ENCODE measurements around the gene ELP2.
"Not testable (repeated sequence)": the region's sequence is repeated elsewhere in the genome, so short reads cannot be mapped to it uniquely, and the experiment has no call there.

ELP2 gene

GRCh38 chr18:36129300-36130038, at the start of gene ELP2, which contains the start of gene SLC39A6:
ELP2 (plus strand) TSS chr18:36129899; CDS start chr18:36129934, 35 bp downstream.
SLC39A6 (minus strand) TSS chr18:36129340; CDS start chr18:36127007, 2,333 bp downstream.
- Mint-ChIP-seq H3K4me3 (peak within 1 kb of the TSS; percentile 90), H3K27ac (peak within 1 kb of the TSS; percentile 94), H3K27me3 (no peaks in the 10 kb centered on the region), H3K9me3 (no peaks in the 10 kb centered on the region), H3K36me3 (peaks cover 5% of the 10 kb centered on the region), H3K4me1 (peaks cover 63% of the 10 kb centered on the region)

- H3K4me3 Mint-ChIP-seq, H3K27me3 Mint-ChIP-seq, H3K27ac Mint-ChIP-seq: not testable (repeated sequence)
These were observed 48.6 kb upstream of the ELP2 start for GRCh38 chr18:36081118-36081517.

GRCh38 chr18:36083729-36084128, 46.0 kb upstream of the ELP2 start:
- Mint-ChIP-seq H3K9me3 (peaks cover 16% of the 10 kb centered on the region), H3K4me3 (no peak overlapping the region), H3K27me3 (no peaks in the 10 kb centered on the region), H3K4me1 (no peaks in the 10 kb centered on the region), H3K36me3 (peaks cover 5% of the 10 kb centered on the region), H3K27ac (no peak overlapping the region)

More at GRCh38 chr18:36081118-36081517, 48.6 kb upstream of the ELP2 start:
- not testable (repeated sequence) for H3K36me3 Mint-ChIP-seq, H3K4me1 Mint-ChIP-seq
- H3K9me3 Mint-ChIP-seq, result peaks cover 16% of the 10 kb centered on the region

GRCh38 chr18:36085195-36085594, 44.5 kb upstream of the ELP2 start:
- no peaks in the 10 kb centered on the region for H3K27me3 Mint-ChIP-seq
- peaks cover 16% of the 10 kb centered on the region for H3K9me3 Mint-ChIP-seq
- H3K36me3 Mint-ChIP-seq, result peaks cover 5% of the 10 kb centered on the region
- H3K4me3 Mint-ChIP-seq, result no peak overlapping the region
- no peaks in the 10 kb centered on the region for H3K4me1 Mint-ChIP-seq
- no peak overlapping the region for H3K27ac Mint-ChIP-seq

- Mint-ChIP-seq H3K27ac (no peak overlapping the region), H3K9me3 (peaks cover 6% of the 10 kb centered on the region), H3K36me3 (no peaks in the 10 kb centered on the region), H3K27me3 (no peaks in the 10 kb centered on the region), H3K4me1 (no peaks in the 10 kb centered on the region), H3K4me3 (no peak overlapping the region)
These were observed 43.5 kb upstream of the ELP2 start for GRCh38 chr18:36086186-36086585.

GRCh38 chr18:36088256-36088655, 41.4 kb upstream of the ELP2 start:
- Mint-ChIP-seq H3K4me1 (peaks cover 7% of the 10 kb centered on the region), H3K27ac (no peak overlapping the region), H3K36me3 (no peaks in the 10 kb centered on the region), H3K4me3 (no peak overlapping the region), H3K9me3 (no peaks in the 10 kb centered on the region), H3K27me3 (no peaks in the 10 kb centered on the region)

GRCh38 chr18:36089001-36089400, 40.7 kb upstream of the ELP2 start:
- H3K27me3 Mint-ChIP-seq, result no peaks in the 10 kb centered on the region
- peaks cover 7% of the 10 kb centered on the region for H3K4me1 Mint-ChIP-seq
- H3K4me3 Mint-ChIP-seq, result no peak overlapping the region
- H3K36me3 Mint-ChIP-seq, result no peaks in the 10 kb centered on the region
- H3K27ac Mint-ChIP-seq, result no peak overlapping the region
- H3K9me3 Mint-ChIP-seq, result no peaks in the 10 kb centered on the region

GRCh38 chr18:36092116-36092515, 37.6 kb upstream of the ELP2 start:
- not testable (repeated sequence) for H3K27ac Mint-ChIP-seq, H3K4me1 Mint-ChIP-seq, H3K27me3 Mint-ChIP-seq, H3K9me3 Mint-ChIP-seq, H3K4me3 Mint-ChIP-seq, H3K36me3 Mint-ChIP-seq

GRCh38 chr18:36094431-36094830, 35.3 kb upstream of the ELP2 start:
- Mint-ChIP-seq H3K27ac (no peak overlapping the region), H3K27me3 (no peaks in the 10 kb centered on the region), H3K4me3 (no peak overlapping the region), H3K4me1 (peaks cover 7% of the 10 kb centered on the region), H3K9me3 (no peaks in the 10 kb centered on the region), H3K36me3 (no peaks in the 10 kb centered on the region)

- H3K36me3 Mint-ChIP-seq, result no peaks in the 10 kb centered on the region
- no peaks in the 10 kb centered on the region for H3K9me3 Mint-ChIP-seq
- no peak overlapping the region for H3K27ac Mint-ChIP-seq
- peaks cover 7% of the 10 kb centered on the region for H3K4me1 Mint-ChIP-seq
- no peak overlapping the region for H3K4me3 Mint-ChIP-seq
- no peaks in the 10 kb centered on the region for H3K27me3 Mint-ChIP-seq
These were observed 33.7 kb upstream of the ELP2 start for GRCh38 chr18:36095936-36096519.

GRCh38 chr18:36096955-36097354, 32.7 kb upstream of the ELP2 start:
- peaks cover 7% of the 10 kb centered on the region for H3K4me1 Mint-ChIP-seq
- H3K9me3 Mint-ChIP-seq, result no peaks in the 10 kb centered on the region
- peaks cover 2% of the 10 kb centered on the region for H3K27me3 Mint-ChIP-seq
- no peak overlapping the region for H3K27ac Mint-ChIP-seq
- no peaks in the 10 kb centered on the region for H3K36me3 Mint-ChIP-seq
- H3K4me3 Mint-ChIP-seq, result no peak overlapping the region

- H3K9me3 Mint-ChIP-seq, result no peaks in the 10 kb centered on the region
- H3K36me3 Mint-ChIP-seq, result no peaks in the 10 kb centered on the region
- no peak overlapping the region for H3K4me3 Mint-ChIP-seq
- no peak overlapping the region for H3K27ac Mint-ChIP-seq
- H3K4me1 Mint-ChIP-seq, result no peaks in the 10 kb centered on the region
- H3K27me3 Mint-ChIP-seq, result peaks cover 2% of the 10 kb centered on the region
These were observed 30.4 kb upstream of the ELP2 start for GRCh38 chr18:36099311-36099710.

- H3K36me3 Mint-ChIP-seq, result no peaks in the 10 kb centered on the region
- no peak overlapping the region for H3K27ac Mint-ChIP-seq
- peaks cover 2% of the 10 kb centered on the region for H3K27me3 Mint-ChIP-seq
- H3K4me1 Mint-ChIP-seq, result no peaks in the 10 kb centered on the region
- H3K4me3 Mint-ChIP-seq, result no peak overlapping the region
- H3K9me3 Mint-ChIP-seq, result no peaks in the 10 kb centered on the region
These were observed 27.8 kb upstream of the ELP2 start for GRCh38 chr18:36101943-36102342.

GRCh38 chr18:36104749-36105148, 24.9 kb upstream of the ELP2 start:
- peaks cover 2% of the 10 kb centered on the region for H3K27me3 Mint-ChIP-seq
- no peaks in the 10 kb centered on the region for H3K9me3 Mint-ChIP-seq
- no peaks in the 10 kb centered on the region for H3K4me1 Mint-ChIP-seq
- H3K27ac Mint-ChIP-seq, result no peak overlapping the region
- peaks cover 3% of the 10 kb centered on the region for H3K36me3 Mint-ChIP-seq
- no peak overlapping the region for H3K4me3 Mint-ChIP-seq

GRCh38 chr18:36107477-36107876, 22.2 kb upstream of the ELP2 start:
- H3K27me3 Mint-ChIP-seq, result no peaks in the 10 kb centered on the region
- peaks cover 7% of the 10 kb centered on the region for H3K36me3 Mint-ChIP-seq
- H3K9me3 Mint-ChIP-seq, result no peaks in the 10 kb centered on the region
- H3K4me1 Mint-ChIP-seq, result no peaks in the 10 kb centered on the region
- H3K27ac Mint-ChIP-seq, result no peak overlapping the region
- no peak overlapping the region for H3K4me3 Mint-ChIP-seq

GRCh38 chr18:36108196-36108595, 21.5 kb upstream of the ELP2 start:
- Mint-ChIP-seq H3K9me3 (no peaks in the 10 kb centered on the region), H3K27me3 (no peaks in the 10 kb centered on the region), H3K4me3 (no peak overlapping the region), H3K36me3 (peaks cover 9% of the 10 kb centered on the region), H3K4me1 (no peaks in the 10 kb centered on the region), H3K27ac (no peak overlapping the region)

Data from activated naive CD4-positive, alpha-beta T cell treated with anti-CD3 and anti-CD28 coated beads, Interleukin-2, amount 50 U/mL, for 24 hours (primary cell).